ENCODE measurements around the gene RPRML.
"Not testable (repeated sequence)": the region's sequence is repeated elsewhere in the genome, so short reads cannot be mapped to it uniquely, and the experiment has no call there.

RPRML gene
- 0 reads per million in 3 experiments for total RNA-seq

DNA sequence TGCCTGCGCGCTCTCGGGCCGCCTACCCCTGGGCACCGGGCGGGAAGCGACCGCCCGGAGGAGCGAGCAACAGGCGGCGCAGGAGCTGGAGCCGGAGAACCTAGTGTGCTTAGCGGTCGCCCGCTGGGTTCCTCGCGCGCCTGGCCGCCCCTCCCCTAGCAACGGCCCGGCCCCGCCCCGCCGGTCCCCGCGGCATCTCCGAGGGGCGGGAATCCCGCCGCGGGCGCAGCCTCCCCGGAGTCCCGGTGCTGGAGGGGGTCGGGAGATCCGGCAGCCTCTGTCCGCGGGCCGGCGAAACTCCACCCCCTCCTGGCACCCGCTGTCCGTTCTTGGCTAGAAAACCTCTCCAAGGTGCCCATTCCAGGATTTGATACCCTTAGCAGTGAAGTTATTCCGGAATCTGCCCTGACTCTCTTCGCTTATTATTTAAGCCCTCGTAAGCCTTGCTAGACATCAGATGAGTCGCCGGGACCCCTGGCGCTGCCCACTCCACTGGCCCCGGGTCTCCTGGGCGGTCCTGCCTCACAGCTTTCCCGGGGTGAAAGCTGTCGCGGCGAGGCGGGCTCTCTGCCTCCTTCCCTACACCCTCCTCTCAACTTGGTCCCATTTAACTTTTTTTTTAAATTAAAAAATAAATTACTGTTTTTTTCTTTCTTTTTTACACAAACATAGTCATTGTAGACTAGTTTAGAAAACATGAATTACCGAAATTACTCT lies at the start of gene RPRML:
TSS of gene RPRML (minus strand) at position 107 of the 717 bp plus-strand sequence. CDS start 246 bp downstream, outside the sequence.
- DNase-seq, result no peak

DNA sequence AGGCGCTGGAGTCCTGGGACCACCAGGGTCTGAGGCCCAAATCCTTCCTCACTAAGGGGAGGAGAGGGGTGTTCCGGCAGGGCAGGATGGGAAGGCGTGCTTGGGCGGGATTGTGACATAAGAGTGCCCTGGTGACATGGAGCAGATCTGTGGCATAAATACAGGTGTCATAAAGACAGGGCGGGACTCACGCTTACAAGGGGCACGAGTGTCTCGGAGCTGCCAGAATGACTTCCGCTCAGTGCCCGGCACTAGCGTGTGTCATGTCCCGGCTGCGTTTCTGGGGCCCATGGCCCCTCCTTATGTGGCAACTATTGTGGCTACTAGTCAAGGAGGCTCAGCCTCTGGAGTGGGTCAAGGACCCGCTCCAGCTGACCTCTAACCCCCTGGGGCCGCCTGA lies 37.9 kb upstream of the RPRML start:
- DNase-seq, result not testable (repeated sequence)

- no peak for DNase-seq
These were observed 34.3 kb upstream of the RPRML start for GRCh38 chr17:47013341-47013740.

GRCh38 chr17:47012457-47012856 lies 33.4 kb upstream of the RPRML start:
- no peak for DNase-seq

DNA sequence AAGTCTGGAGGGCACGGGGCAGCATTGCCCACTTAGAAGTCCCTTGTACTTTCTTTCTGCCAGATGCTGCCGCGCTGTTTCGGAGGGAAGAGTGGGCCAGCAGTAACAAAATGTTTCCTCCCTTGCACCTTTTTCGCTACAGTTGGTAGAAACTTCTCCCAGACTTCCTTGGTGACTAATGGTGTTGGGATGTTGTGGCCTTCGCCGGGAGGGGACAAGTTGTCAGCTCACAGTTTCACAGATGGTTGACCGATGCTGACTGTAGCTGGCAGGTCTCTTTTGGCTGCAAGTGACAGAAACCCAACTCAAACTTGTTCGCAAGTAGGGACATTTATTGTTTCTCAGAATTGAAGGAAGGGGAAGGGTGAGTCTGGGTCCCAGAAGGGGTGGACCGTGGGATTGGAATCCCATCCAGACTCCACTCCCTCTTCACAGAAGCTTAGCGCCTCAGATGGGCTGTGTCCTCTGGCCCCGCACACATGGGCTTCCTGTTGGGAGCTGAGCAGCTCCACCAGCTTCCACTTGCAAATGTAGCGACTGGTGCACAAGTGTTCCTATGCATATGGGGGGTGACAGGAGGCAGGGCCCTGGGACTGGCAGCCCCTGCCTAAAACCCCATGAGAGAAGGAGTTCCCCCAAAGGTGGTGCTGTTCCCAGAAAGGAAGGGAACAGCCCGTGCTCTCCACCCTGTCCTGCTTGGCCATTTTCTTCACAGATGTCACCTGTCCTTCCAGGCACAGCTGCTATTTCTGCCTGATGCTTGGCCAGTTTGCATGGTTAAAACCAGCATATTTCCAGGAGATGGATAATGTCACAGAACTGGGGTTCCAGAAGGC lies 30.9 kb upstream of the RPRML start:
- no peak for DNase-seq

GRCh38 chr17:47004906-47005305 lies 25.9 kb upstream of the RPRML start:
- DNase-seq, result no peak

DNA sequence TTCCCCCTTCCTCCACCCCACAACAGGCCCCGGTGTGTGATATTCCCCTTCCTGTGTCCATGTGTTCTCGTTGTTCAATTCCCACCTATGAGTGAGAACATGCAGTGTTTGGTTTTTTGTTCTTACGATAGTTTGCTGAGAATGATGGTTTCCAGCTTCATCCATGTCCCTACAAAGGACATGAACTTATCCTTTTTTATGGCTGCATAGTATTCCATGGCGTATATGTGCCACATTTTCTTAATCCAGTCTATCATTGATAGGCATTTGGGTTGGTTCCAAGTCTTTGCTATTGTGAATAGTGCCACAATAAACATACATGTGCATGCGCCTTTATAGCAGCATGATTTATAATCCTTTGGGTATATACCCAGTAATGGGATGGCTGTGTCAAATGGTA lies 24.8 kb upstream of the RPRML start:
- DNase-seq, result not testable (repeated sequence)

GRCh38 chr17:46995841-46996571 lies 17.0 kb upstream of the RPRML start:
- DNase-seq, result no peak

GRCh38 chr17:46994993-46995392 lies 15.9 kb upstream of the RPRML start:
- DNase-seq, result no peak

GRCh38 chr17:46991617-46992016 lies 12.6 kb upstream of the RPRML start:
- DNase-seq, result no peak

DNA sequence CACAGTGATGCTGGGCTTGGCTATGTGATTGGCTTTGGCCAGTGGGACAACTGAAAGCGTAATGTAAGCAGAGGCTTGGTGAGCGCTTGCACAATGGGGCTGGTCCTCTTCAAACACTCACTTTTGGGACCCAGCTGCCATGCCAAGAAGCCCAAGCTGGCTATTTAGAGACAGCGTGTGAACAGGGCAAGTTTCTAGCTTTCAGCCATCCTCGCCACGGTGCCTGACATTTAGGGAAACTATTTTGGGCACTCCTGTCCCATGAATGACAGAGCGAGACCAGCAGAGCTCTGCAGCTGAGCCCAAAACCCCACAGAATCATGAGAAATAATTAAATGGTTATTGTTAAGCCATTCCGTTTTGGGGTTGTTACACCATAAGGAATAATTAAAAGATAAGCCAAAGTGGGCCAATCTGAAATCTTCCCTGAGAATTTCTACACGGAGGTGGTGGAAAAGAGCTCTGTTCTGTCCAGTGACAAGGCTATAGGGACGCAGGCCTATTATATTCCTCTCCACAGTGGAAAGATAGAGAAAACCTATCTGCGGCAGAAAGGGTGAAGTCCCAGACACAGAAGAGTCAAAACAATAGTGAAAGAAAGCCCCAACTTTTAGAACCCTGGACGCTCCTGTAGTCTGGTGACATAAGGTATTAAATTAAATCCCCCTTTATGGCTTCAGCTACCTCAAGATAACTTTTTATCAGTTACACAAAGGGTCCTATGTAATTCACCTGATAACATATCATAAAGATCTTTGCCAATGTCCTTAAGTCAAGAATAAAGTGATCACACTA lies 10.8 kb upstream of the RPRML start:
- DNase-seq, result no peak

GRCh38 chr17:46987927-46988326 lies 8.9 kb upstream of the RPRML start:
- not testable (repeated sequence) for DNase-seq

- DNase-seq, result no peak
These were observed 7.3 kb upstream of the RPRML start for GRCh38 chr17:46986366-46986765.

DNA sequence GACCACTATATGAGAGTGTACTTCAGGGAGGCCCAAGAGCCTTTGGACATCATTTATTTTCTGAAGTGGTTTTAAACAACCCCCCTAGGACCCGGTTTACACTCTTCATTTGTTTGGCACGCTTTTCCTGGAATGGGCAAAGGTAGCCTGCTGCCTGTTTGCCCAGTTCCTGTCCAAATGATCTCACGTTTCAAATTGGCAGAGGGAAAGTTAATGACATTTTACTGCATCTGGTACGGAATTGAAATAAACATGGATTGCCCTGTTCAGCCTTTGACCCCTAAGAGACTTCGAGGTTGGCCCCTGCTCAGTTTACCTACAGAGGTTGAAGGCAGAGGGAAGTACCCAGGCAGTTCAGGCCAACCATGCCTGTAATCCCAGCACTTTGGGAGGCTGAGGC lies 5.8 kb upstream of the RPRML start:
- no peak for DNase-seq

GRCh38 chr17:46984341-46984740 lies 5.3 kb upstream of the RPRML start:
- no peak for DNase-seq

DNA sequence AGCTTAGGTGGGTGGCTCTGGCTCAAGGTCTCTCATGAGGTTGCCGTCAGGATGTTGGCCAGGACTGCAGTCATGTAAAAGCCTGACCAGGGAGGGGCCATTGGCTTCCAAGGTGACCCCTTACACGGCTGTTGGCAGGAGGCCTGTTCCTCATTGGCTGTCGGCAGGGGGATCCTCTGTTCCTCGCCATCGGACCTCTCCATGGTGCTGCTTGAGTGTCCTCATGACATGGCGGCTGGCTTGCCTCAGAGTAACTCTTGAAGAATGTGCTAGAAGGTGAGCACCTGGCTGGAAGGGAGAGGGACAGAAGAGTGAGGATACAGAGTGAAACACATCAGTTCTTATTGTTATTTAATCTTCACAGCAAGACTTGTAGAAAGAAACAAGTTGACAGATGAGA lies 4.7 kb upstream of the RPRML start:
- no peak for DNase-seq

DNA sequence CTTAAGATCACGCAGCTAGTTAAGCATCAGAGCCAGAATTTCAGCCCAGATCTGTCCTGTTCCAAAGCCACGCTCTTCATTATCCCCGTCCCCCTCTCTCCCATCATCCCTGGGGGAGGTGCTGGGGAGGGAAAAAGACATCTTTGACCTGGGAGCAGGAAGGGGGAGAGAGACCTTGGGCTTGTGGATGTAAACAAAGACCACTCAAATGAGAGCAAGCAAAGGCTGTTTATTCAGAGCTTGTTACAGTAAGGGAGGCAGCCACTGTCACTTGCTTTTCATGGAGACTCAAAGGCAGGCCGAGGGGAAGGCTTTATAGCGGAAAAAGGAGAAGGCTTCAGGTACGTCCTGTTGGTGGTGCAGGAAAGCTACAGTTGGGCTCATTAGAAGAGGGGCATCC lies 3.5 kb upstream of the RPRML start:
- no peak for DNase-seq

DNA sequence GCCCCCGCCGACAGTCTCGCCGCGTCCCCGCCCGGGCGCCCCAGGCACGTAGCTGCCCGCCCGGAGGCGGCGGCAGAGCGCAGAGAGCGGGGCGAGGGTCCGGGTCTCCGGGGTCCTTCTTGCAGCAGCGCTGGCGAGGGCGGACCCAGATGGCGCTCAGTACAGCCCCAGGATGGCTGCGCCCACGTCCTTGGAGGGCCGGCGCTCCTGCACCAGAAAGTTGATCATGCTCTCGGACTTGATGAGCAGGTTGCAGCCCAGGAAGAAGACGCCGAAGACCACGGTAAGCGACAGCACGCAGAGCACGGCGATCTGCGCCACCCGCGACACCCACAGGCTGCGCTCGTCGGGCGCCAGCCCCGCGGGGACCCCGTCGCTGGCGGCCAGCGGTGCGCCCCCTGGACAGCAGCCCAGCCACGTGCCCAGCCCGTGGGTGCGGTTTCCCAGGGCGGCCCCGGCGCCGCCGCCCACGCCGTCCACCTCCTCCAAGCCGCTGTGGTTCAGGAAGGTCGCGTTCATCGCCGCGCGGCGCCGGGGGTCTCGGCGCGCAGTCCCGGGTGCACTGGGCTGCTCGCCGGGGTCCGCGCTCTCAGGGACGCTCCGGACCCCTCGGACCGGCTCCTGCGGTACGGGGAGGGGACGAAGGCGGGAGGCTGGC lies 435 bp downstream of the RPRML start:
- no peak for DNase-seq

DNA sequence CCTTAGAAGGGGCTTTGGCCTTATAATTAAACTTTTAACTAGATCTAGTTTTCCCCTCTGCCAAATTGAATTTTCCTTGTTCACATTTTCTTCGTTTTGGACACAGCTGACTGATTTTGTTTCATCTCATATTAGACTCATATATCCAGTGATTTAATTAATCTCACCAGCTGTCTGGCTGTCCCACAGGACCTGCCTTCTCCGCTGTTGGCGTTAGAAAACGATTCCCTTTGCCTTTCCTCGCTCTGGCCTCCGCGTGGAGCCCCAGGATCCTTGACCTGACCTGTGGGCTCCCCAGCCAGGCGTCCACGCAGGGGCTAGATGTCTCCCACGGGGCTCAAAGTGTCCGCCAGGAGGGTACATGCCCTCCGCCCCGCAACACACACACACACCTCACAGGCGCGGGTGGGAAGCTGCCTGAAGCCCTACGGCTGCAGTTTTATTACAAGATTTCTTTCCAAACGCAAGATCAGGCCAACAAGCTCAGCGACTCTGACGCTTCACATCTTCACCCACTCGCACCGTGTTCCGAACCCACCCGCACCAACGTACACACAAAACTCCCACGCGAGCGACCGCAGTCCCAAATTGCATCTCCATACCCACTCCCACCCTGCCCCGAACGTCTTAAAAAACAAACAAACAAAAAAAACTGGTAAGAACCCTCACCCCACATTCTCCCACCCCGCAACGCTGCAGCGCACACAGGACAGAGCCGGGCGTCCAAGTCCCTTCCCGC lies 1.1 kb downstream of the RPRML start:
- no peak for DNase-seq

DNA sequence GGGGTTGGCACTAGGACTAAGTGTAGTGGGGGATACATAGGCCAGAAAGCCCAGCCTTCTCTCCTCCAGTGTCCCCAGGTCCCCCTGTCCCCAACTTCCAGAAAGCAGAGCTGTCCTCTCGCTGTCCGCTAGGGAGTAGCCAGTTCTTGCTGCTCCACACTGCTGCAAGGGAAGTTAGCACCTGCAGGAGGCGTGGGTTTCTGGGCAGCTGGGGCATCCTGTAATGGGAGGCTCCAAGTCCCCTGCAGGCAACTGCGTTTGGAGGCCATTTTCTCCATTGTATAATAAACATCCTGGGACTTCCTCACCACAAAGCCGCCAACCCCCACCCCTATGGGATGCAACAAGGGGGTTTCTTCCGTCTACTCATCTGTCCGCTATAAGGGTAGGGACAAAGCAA lies 1.7 kb downstream of the RPRML start:
- DNase-seq, result no peak

GRCh38 chr17:46976626-46977270 lies 2.3 kb downstream of the RPRML start:
- no peak for DNase-seq
